Activated naive CD4-positive, alpha-beta T cell treated with anti-CD3 and anti-CD28 coated beads for 36 hours (primary cell): Measurements from ENCODE around the gene LRIG2. TPM values are rescaled to one million over a fixed set of nuclear protein-coding genes. Genes with fewer than 3 reads are reported as not detected.
A peak's percentile ranks its signal among the peaks of the same experiment; 100 is the strongest.

Source experiments
- CTCF ChIA-PET: fragments of 350-600 bp; sonication (Branson Sonifier 250); formaldehyde crosslinking; loops from one replicate; lab custom pipeline; 2021; ENCODE audit warnings: antibody characterized with exemption; lab: Charles Lee
- DNase-seq: peaks from one replicate; pipeline ENCODE4 v3.0.0-alpha.2; 2020
- H3K27ac Mint-ChIP-seq: one replicate; pipeline ENCODE4 v1.8.0; 2021; ENCODE audit warnings: mild to moderate bottlenecking, mixed read lengths
- H3K27me3 Mint-ChIP-seq: one replicate; pipeline ENCODE4 v1.8.0; 2021; ENCODE audit warnings: low read depth, mixed read lengths
- H3K36me3 Mint-ChIP-seq: one replicate; pipeline ENCODE4 v1.8.0; 2021; ENCODE audit warnings: low read depth, mixed read lengths
- H3K4me1 Mint-ChIP-seq: one replicate; pipeline ENCODE4 v1.8.0; 2021; ENCODE audit warnings: low read depth, mixed read lengths
- H3K4me3 Mint-ChIP-seq: one replicate; pipeline ENCODE4 v1.8.0; 2021; ENCODE audit warnings: mild to moderate bottlenecking, moderate library complexity, mixed read lengths
- H3K9me3 Mint-ChIP-seq: one replicate; pipeline ENCODE4 v1.8.0; 2021; ENCODE audit warnings: mixed read lengths
- intact Hi-C: fragments of 100-400 bp; cut with micrococcal nuclease; formaldehyde crosslinking; loops from one replicate; pipeline ENCODE4 v1.15.1; 2023
- total RNA-seq, 2 experiments: library from RNA; stranded (reverse); gene quantifications; one replicate each; pipeline ENCODE4 v1.2.3, GENCODE V29; 2021

Gene LRIG2
- total RNA-seq, 2 experiments from 2014 or later = 7.7 to 9.1 TPM

- intact Hi-C loops = loop anchor here (2.0 to 10.0 kb wide), 6 partner anchors 60 to 812 kb away; partner anchors contain the start of genes AP4B1, DCLRE1B, LRIG2 and PPM1J
- Mint-ChIP-seq H3K9me3 (peaks cover 2% of the 10 kb centered on the region), H3K4me3 (no peak overlapping the region), H3K27me3 (no peaks in the 10 kb centered on the region), H3K27ac (peak overlapping the region; percentile 76), H3K36me3 (peaks cover 22% of the 10 kb centered on the region), H3K4me1 (peaks cover 64% of the 10 kb centered on the region)
- CTCF ChIA-PET = interaction anchor here (1.9 kb wide), 1 partner anchor 60 kb away, joined by 13 read pairs; the partner anchor contains the start of gene LRIG2
- DNase-seq = peak; percentile 69
These were observed 60.0 kb downstream of the LRIG2 start for GRCh38 chr1:113133038-113133437.

GRCh38 chr1:113133759-113134158 is 60.8 kb downstream of the LRIG2 start:
- Mint-ChIP-seq H3K9me3 (peaks cover 2% of the 10 kb centered on the region), H3K27me3 (no peaks in the 10 kb centered on the region), H3K4me3 (no peak overlapping the region), H3K36me3 (peaks cover 20% of the 10 kb centered on the region), H3K27ac (no peak overlapping the region), H3K4me1 (peaks cover 58% of the 10 kb centered on the region)
- no peak for DNase-seq
- intact Hi-C loops = loop anchor here (2.0 to 10.0 kb wide), 6 partner anchors 61 to 811 kb away; partner anchors contain the start of genes AP4B1, DCLRE1B, LRIG2 and PPM1J
- CTCF ChIA-PET = no interaction called here

GRCh38 chr1:113135460-113135859 is 62.5 kb downstream of the LRIG2 start:
- CTCF ChIA-PET = interaction anchor here (0.6 to 1.4 kb wide), 2 partner anchors 63 to 199 kb away, joined by 3 to 4 read pairs; partner anchors contain the start of gene LRIG2

GRCh38 chr1:113136476-113136875 is 63.5 kb downstream of the LRIG2 start:
- Mint-ChIP-seq H3K27me3 (no peaks in the 10 kb centered on the region), H3K9me3 (peaks cover 2% of the 10 kb centered on the region), H3K4me3 (no peak overlapping the region), H3K36me3 (peaks cover 16% of the 10 kb centered on the region), H3K27ac (no peak overlapping the region), H3K4me1 (peaks cover 43% of the 10 kb centered on the region)
- DNase-seq = no peak
- intact Hi-C loops = loop anchor here (10.0 kb wide), 2 partner anchors 768 to 808 kb away; partner anchors contain the start of genes AP4B1 and DCLRE1B
- CTCF ChIA-PET = interaction anchor here (5.2 kb wide), 1 partner anchor 64 kb away, joined by 23 read pairs; the partner anchor contains the start of gene LRIG2

More at GRCh38 chr1:113135460-113135859, 62.5 kb downstream of the LRIG2 start:
- Mint-ChIP-seq H3K36me3 (peaks cover 16% of the 10 kb centered on the region), H3K4me3 (no peak overlapping the region), H3K9me3 (peaks cover 2% of the 10 kb centered on the region), H3K27ac (no peak overlapping the region), H3K27me3 (no peaks in the 10 kb centered on the region), H3K4me1 (peaks cover 46% of the 10 kb centered on the region)
- DNase-seq = no peak
- intact Hi-C loops = loop anchor here (10.0 kb wide), 2 partner anchors 769 to 809 kb away; partner anchors contain the start of genes AP4B1 and DCLRE1B

GRCh38 chr1:113137563-113137962 is 64.6 kb downstream of the LRIG2 start:
- Mint-ChIP-seq H3K36me3 (peaks cover 13% of the 10 kb centered on the region), H3K4me3 (no peak overlapping the region), H3K27me3 (no peaks in the 10 kb centered on the region), H3K9me3 (peaks cover 2% of the 10 kb centered on the region), H3K4me1 (peaks cover 42% of the 10 kb centered on the region), H3K27ac (no peak overlapping the region)
- CTCF ChIA-PET = interaction anchor here (1.0 to 5.2 kb wide), 2 partner anchors 65 to 316 kb away, joined by 3 to 23 read pairs; partner anchors contain the start of gene LRIG2
- DNase-seq = no peak
- intact Hi-C loops = loop anchor here (10.0 kb wide), 2 partner anchors 767 to 807 kb away; partner anchors contain the start of genes AP4B1 and DCLRE1B

GRCh38 chr1:113138778-113139177 is 65.8 kb downstream of the LRIG2 start:
- Mint-ChIP-seq H3K9me3 (peaks cover 2% of the 10 kb centered on the region), H3K4me3 (no peak overlapping the region), H3K36me3 (peaks cover 12% of the 10 kb centered on the region), H3K27me3 (no peaks in the 10 kb centered on the region), H3K4me1 (peaks cover 38% of the 10 kb centered on the region), H3K27ac (no peak overlapping the region)
- CTCF ChIA-PET = interaction anchor here (1.5 to 5.2 kb wide), 2 partner anchors 66 to 250 kb away, joined by 4 to 23 read pairs; partner anchors contain the start of gene LRIG2
- intact Hi-C loops = loop anchor here (10.0 kb wide), 2 partner anchors 766 to 806 kb away; partner anchors contain the start of genes AP4B1 and DCLRE1B
- DNase-seq = no peak

- H3K4me1 Mint-ChIP-seq = peaks cover 24% of the 10 kb centered on the region
- no peak overlapping the region for H3K4me3 Mint-ChIP-seq
- CTCF ChIA-PET = interaction anchor here (0.6 to 5.2 kb wide), 11 partner anchors 9 to 736 kb away, joined by 3 to 23 read pairs (median 4); partner anchors contain the start of gene LRIG2
- intact Hi-C loops = loop anchor here (1.0 to 2.0 kb wide), 6 partner anchors 67 to 1143 kb away; partner anchors contain the start of genes LRIG2, MAGI3 and RSBN1
- H3K36me3 Mint-ChIP-seq = no peaks in the 10 kb centered on the region
- no peak for DNase-seq
- H3K9me3 Mint-ChIP-seq = no peaks in the 10 kb centered on the region
- H3K27ac Mint-ChIP-seq = no peak overlapping the region
- no peaks in the 10 kb centered on the region for H3K27me3 Mint-ChIP-seq
These were observed 67.2 kb downstream of the LRIG2 start for GRCh38 chr1:113140176-113140575.

GRCh38 chr1:113140588-113141446 is 67.8 kb downstream of the LRIG2 start:
- H3K27me3 Mint-ChIP-seq = no peaks in the 10 kb centered on the region
- intact Hi-C loops = loop anchor here (1.0 to 2.0 kb wide), 6 partner anchors 68 to 1142 kb away; partner anchors contain the start of genes LRIG2, MAGI3 and RSBN1
- H3K9me3 Mint-ChIP-seq = no peaks in the 10 kb centered on the region
- peak; percentile 81 for DNase-seq
- CTCF ChIA-PET = interaction anchor here (0.6 to 5.2 kb wide), 13 partner anchors 9 to 764 kb away, joined by 3 to 23 read pairs (median 4); partner anchors contain the start of genes AP4B1, LRIG2 and PPM1J
- H3K36me3 Mint-ChIP-seq = no peaks in the 10 kb centered on the region
- H3K4me3 Mint-ChIP-seq = no peak overlapping the region
- H3K4me1 Mint-ChIP-seq = peaks cover 22% of the 10 kb centered on the region
- no peak overlapping the region for H3K27ac Mint-ChIP-seq

GRCh38 chr1:113141650-113142473 is 68.9 kb downstream of the LRIG2 start:
- no peak overlapping the region for H3K27ac Mint-ChIP-seq
- H3K9me3 Mint-ChIP-seq = no peaks in the 10 kb centered on the region
- no peak for DNase-seq
- CTCF ChIA-PET = interaction anchor here (0.7 to 2.0 kb wide), 9 partner anchors 10 to 763 kb away, joined by 3 to 12 read pairs (median 4); partner anchors contain the start of genes AP4B1 and PPM1J
- no peaks in the 10 kb centered on the region for H3K36me3 Mint-ChIP-seq
- intact Hi-C loops = loop anchor here (2.0 kb wide), 3 partner anchors 69 to 1141 kb away; partner anchors contain the start of genes LRIG2 and RSBN1
- H3K4me3 Mint-ChIP-seq = no peak overlapping the region
- peaks cover 28% of the 10 kb centered on the region for H3K4me1 Mint-ChIP-seq
- no peaks in the 10 kb centered on the region for H3K27me3 Mint-ChIP-seq

- Mint-ChIP-seq H3K27ac (no peak overlapping the region), H3K9me3 (no peaks in the 10 kb centered on the region), H3K4me3 (no peak overlapping the region), H3K36me3 (no peaks in the 10 kb centered on the region), H3K27me3 (no peaks in the 10 kb centered on the region), H3K4me1 (peaks cover 38% of the 10 kb centered on the region)
- CTCF ChIA-PET = interaction anchor here (0.6 to 2.0 kb wide), 4 partner anchors 98 to 507 kb away, joined by 3 to 12 read pairs (median 3); no protein-coding TSS in a partner anchor
- intact Hi-C loops = no loop called here
- DNase-seq = no peak
These were observed 69.8 kb downstream of the LRIG2 start for GRCh38 chr1:113142791-113143190.
